Glomerular visceral epithelial cell (primary cell): ENCODE measurements around the gene STAB2.

ENCODE experiments used
- DNase-seq: peaks from one replicate; pipeline ENCODE4 v3.0.0-alpha.2; 2016; ENCODE audit errors: extremely low spot score

Gene STAB2

GRCh38 chr12:103580026-103580425 is 7.0 kb upstream of the STAB2 start:
- no peak for DNase-seq

GRCh38 chr12:103583008-103583407 is 4.1 kb upstream of the STAB2 start:
- no peak for DNase-seq

- DNase-seq: no peak
These were observed 941 bp upstream of the STAB2 start for GRCh38 chr12:103586132-103586531.

GRCh38 chr12:103588680-103589079 is 1.6 kb downstream of the STAB2 start:
- DNase-seq: no peak

- DNase-seq: no peak
These were observed 2.4 kb downstream of the STAB2 start for GRCh38 chr12:103589517-103589916.

GRCh38 chr12:103590271-103590670 is 3.2 kb downstream of the STAB2 start:
- no peak for DNase-seq

GRCh38 chr12:103596981-103597380 is 9.9 kb downstream of the STAB2 start:
- DNase-seq: no peak

GRCh38 chr12:103599274-103599673 is 12.2 kb downstream of the STAB2 start:
- no peak for DNase-seq

- no peak for DNase-seq
These were observed 14.1 kb downstream of the STAB2 start for GRCh38 chr12:103600967-103601728.

- DNase-seq: no peak
These were observed 33.3 kb downstream of the STAB2 start for GRCh38 chr12:103620395-103620794.

- DNase-seq: no peak
These were observed 36.6 kb downstream of the STAB2 start for GRCh38 chr12:103623716-103624115.

- DNase-seq: peak; percentile 75
These were observed 39.4 kb downstream of the STAB2 start for GRCh38 chr12:103626498-103626897.

GRCh38 chr12:103627189-103627855 is 40.2 kb downstream of the STAB2 start:
- DNase-seq: no peak

- DNase-seq: peak; percentile 60
These were observed 45.6 kb downstream of the STAB2 start for GRCh38 chr12:103632554-103633216.

GRCh38 chr12:103634732-103635131 is 47.7 kb downstream of the STAB2 start:
- DNase-seq: no peak

- DNase-seq: no peak
These were observed 48.3 kb downstream of the STAB2 start for GRCh38 chr12:103635419-103635818.

- DNase-seq: no peak
These were observed 49.9 kb downstream of the STAB2 start for GRCh38 chr12:103637021-103637420.

GRCh38 chr12:103637429-103637828 is 50.4 kb downstream of the STAB2 start:
- no peak for DNase-seq

GRCh38 chr12:103639983-103640382 is 52.9 kb downstream of the STAB2 start:
- no peak for DNase-seq

GRCh38 chr12:103640410-103640809 is 53.3 kb downstream of the STAB2 start:
- DNase-seq: no peak

- DNase-seq: no peak
These were observed 53.8 kb downstream of the STAB2 start for GRCh38 chr12:103640831-103641230.

- DNase-seq: no peak
These were observed 55.3 kb downstream of the STAB2 start for GRCh38 chr12:103642240-103642864.
